Activated CD8-positive, alpha-beta memory T cell treated with anti-CD3 and anti-CD28 coated beads, Interleukin-2, amount 50 U/mL, for 48 hours (primary cell): ENCODE measurements around the gene RGPD3.
"Not testable (repeated sequence)": the region's sequence is repeated elsewhere in the genome, so short reads cannot be mapped to it uniquely, and the experiment has no call there.

Source experiments
- DNase-seq: peaks from one replicate; pipeline ENCODE4 v3.0.0-alpha.2; 2020

The RGPD3 gene

DNA sequence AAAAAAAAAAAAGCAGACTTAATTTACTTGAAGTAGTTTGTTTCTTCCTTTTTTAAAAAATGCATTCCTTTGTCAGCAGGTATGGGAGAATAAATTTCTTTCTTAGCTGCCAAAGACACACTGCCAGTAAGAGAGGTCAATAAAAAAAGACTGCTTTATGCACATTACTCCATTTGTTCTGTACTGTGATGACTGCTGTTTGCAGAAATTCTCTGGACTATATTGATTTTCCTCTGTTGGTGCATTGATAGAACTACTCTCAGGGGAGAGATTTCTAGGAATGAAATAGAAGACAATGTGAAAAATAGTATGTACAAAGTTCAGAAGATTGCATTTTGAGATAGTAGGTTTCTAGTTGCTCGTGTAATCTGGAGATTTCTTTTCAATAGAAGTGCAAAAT lies 11.3 kb upstream of the RGPD3 start:
- not testable (repeated sequence) for DNase-seq

DNA sequence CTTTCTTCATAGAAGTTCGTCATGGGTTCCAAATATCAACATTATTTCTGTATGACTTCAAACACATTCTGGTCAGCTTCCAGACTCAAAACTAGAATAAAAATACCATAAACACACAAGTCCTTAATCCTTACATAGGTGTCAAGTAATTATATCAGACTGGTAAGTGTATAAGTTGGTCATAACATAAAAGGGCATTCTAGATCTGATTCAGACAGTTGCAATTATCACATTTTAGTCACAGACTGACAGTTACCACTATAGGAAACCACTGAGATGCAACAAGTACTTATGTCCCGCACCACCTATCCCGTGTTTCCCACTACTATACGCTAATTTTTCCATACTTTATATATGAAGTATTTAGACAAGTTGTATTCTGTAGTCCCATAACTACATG lies 9.4 kb upstream of the RGPD3 start:
- DNase-seq: not testable (repeated sequence)

DNA sequence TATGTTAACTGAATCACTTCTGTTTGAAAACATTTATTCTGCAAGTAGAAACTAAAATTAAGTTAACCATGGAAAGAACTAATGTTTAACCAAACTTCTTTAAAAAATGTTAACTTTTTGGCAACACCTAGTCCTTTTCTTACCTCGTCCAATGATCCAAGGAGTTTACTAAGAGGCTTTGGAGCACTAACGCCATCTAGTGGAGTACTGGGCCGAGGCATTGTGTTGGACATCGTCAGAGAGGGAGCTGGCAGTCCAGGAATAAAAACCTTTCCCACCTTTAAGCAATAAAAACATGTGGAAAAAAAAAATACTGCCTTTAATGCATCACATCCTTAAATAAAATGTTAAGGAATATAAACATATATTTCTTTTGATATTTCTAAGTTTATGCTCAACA lies 2.4 kb upstream of the RGPD3 start:
- DNase-seq: peak; percentile 59

DNA sequence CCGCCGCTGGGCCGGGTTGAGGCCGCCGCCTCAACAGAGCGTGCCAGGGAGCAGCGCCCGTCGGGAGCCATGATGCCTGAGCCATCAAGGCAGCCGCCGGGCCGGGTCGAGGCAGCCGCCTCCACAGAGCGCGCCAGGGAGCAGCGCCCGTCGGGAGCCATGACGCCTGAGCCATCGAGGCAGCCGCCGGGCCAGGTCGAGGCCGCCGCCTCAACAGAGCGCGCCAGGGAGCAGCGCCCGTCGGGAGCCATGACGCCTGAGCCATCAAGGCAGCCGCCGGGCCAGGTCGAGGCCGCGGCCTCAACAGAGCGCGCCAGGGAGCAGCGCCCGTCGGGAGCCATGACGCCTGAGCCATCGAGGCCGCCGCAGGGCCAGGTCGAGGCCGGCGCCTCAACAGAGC lies 697 bp downstream of the RGPD3 start:
- not testable (repeated sequence) for DNase-seq

DNA sequence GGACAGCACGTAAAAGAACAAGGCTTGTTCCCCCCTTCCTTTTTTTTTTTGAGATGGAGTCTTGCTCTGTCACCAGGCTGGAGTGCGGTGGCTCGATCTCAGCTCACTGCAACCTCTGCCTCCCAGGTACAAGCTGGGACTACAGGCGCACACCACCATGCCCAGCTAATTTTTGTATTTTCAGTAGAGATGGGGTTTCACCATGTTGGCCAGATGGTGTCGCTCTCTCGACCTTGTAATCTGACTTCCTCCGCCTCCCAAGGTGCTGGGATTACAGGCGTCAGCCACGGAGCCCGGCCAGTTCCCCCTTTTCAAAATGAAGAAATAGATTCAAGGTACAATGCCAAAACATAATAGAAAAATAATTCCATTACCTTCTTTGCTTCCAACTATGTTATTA lies 6.3 kb downstream of the RGPD3 start:
- not testable (repeated sequence) for DNase-seq

DNA sequence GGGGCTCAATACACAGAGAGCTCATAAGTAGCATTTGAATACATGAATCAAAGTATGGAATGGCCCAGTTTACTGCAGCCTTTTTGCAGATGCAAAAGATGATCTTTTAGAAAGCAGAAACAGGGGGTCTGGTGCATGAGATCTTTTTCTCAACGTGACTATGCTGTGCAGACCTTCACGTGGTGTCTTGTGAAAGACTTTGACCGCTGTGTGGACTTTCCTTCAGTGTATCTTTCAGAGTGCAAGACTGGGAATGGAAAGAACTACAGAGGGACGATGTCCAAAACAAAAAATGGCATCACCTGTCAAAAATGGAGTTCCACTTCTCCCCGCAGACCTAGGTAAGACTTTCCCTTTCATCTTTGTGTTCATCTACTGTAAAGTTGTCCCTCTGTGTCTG lies 77.5 kb downstream of the RGPD3 start:
- not testable (repeated sequence) for DNase-seq

DNA sequence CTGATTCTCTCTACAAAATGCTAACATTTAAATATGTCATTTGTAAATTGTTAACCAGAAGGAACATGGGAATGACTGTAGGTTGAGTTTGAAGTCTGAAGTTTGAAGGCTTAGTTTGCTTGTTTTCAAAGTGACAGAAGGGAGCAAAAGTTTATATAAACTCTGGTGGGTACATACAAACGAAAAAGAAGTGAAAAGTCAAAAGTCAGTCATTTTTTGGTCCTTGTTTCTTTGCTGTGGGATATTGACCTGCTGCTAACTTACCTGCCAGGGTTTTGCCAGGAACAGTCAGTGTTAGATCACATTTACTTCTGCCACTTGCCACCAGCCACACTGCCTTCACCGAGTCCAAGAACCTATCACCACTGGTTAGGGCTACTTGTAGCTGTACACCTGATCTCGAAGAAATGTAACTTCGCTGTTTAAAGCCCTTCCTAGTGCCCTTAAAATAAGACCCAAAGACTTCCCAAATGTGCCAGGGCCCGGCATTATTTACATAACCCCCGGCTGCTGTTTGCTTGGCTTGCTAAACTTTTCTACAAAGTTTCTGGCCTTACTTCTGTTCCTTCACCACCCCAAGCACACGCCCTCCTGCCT lies 79.3 kb downstream of the RGPD3 start:
- not testable (repeated sequence) for DNase-seq

DNA sequence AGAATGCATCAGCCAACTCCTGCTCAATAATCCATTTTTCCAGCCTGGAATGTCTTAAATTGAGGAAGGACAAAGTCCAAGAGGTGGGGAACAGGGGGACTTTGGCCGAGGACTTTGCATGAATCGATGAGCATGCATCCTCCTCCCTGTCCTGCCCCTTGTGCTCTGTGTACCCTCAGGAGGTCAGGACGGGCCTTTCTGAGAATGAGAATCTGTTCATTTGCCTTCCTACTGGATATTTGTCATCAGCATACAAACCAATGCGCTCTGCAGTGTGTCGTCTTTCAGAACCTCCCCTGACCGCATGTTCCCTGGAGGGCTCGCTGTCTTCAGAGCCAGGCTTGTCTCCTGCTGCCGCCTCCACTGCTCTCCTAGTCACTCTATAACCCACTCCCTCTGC lies 83.7 kb downstream of the RGPD3 start:
- DNase-seq: not testable (repeated sequence)

DNA sequence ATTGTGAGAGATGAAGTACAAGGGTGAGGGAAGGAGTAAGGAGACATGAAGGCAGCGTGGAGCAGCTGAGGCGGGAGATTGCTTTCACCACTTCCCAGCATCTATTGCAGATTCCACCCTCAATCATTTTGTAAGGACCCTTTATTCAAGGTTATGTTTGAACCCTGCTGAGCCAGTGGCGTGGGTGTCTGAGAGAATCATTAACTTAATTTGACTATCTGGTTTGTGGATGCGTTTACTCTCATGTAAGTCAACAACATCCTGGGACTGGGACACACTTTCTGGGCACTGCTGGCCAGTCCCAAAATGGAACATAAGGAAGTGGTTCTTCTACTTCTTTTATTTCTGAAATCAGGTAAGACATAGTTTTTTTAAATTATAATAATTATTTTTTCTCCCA lies 86.3 kb downstream of the RGPD3 start:
- not testable (repeated sequence) for DNase-seq

DNA sequence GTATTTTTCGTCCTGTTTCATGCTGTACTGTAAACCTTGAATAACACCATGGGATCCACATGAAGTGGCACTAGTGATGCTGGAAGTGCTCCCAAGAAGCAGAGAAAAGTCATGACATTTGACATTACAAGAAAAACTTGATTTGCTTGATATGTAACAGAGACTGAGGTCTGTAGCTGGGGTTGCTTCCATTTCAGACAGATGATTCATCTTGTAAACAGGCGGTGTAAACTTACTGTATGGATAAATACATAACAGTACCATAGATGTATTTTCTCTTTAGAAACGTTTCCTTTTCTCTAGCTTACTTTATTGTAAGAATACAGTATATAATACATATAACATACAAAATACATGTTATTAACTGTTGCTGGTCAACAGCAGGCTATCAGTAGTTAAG lies 88.6 kb downstream of the RGPD3 start:
- DNase-seq: not testable (repeated sequence)

DNA sequence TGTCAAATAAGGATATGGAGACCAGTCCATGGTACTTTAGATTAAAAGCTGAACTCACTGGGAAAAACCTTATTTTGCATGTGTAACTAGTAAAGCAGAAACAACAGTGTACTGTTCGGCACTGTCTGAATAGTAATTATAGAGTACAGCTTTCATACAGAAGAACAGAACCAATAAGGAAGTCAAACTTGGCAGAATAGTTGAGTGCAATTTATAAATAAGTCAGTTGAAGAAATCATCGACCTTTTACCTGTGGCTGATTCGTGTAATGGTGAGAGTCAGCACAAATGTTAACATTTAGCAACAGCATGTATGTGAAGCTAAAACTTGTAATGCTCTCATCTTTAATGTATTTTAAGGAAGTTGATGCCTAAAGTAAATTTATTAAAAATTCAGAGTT lies 99.0 kb downstream of the RGPD3 start:
- not testable (repeated sequence) for DNase-seq

DNA sequence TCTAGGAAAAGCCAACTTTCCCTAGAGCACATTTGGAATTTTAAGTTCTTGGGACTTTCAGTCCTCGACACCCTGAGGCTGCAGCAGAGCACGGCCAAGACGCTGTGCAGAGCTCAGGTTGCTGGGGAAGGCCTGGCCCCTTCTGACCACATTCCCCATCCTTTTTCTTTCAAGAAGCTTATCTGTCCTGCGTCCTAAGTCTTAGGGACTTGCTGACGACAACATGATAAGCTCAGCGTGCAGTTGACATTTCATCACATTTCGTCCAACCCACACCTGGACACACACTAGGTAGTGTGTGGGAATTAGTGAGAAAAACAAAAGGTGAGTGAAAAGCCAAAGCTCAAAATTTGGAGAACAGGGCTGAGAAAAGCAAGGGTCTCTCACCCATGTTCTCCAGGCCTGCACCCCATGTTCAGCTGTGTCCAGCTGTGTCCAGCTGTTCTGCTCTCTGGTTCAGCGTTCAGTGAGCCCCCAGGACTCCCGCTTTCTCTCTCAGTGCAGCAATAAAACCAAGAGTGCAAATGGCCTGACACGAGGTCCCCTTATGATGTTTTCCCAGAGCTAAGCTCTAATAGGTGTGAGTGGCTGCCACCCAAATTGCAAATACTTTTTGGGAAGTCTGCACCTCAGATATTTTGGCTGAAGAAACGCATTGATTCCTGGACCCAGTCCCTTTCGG lies 101.9 kb downstream of the RGPD3 start:
- DNase-seq: no peak

DNA sequence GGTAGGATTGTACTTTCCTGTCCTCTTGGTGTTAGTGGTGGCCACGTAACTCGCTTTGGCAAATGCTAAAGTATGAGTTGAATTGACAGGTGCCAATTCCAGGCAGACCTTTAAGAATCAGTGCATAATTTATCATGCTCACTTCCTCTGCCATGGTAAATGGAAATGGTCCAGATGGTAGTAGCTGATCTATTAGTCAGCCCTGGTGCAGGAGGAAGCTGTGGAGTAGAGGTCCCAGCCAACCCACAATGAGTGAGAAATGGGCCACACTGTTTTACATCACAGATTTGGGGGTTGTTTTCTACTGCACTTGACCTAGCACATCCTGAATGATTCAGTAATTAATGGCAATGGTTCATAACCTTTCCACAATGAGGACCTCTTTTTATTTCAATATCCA lies 104.4 kb downstream of the RGPD3 start:
- no peak for DNase-seq

DNA sequence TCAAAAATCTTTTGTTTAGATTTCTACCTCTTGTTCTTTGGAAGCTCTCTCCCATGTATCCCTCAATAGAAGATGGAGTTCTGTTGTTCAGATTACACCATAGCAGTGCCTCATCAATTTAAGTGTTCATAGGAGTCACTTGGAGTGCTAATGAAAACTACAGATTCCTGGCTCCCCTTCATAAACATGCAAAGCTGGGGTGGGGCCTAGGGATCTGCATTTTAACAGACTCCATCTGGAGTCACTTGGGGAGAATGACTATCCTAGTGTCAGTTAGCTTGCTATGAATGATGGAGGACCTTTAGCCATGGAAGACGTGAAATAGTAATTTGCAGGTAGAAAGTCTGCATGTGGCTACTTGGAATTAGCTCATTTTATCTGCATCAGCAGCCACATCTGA lies 105.4 kb downstream of the RGPD3 start:
- DNase-seq: no peak

DNA sequence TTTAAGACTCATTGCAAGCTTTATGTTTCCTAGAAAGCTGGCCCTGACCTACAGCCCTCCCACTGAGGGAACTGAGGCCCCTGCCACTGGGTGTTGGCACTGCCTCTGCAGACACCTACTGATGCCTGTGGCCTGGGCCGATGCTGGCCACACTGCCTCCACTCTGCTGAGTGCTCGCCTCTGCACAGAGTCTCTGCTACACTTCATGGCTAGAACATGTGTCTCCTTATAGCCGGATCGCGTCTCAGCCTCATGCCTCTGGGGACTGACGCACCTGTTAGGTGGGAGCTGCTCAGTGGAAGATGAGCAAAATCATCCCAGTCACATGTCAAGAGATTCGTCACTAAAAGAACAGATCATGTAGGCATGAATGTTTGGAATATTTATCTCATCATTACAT lies 108.7 kb downstream of the RGPD3 start:
- no peak for DNase-seq

DNA sequence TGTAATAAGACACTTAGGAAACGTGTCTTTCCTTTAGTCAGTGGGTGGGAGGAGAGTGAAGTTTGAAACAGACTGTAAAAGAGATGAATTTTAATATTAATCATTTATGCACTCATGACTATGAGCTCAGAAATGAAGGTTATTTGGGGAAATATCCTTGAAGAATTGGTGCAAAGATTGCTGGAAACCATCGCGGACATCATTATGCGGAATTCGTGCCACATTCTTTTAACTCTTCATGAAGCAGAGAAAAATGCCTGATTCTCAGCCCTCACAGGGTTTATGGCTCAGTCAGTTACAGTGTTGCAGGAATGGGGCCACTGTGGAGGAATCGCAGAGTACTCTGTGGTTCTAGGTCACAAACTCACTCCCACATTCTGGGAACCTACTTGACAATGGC lies 109.7 kb downstream of the RGPD3 start:
- no peak for DNase-seq

DNA sequence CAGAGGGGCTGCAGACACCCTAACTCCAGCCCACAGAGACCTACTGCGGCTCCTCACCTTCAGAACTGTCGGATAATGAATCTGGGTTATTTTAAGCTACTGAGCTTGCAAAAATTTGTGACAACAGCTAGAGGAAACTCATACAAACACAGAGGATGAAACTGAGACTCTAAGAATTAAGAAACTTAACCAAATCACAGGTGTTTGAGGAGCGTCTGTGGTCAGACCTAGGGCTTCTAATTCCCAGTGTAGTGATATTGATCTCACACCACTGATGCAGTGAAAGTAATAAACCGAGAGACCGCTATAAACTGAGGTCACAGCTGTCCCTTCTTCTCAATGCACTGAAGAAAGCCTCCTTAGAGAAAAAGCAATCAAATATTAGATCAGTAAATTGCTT lies 110.1 kb downstream of the RGPD3 start:
- DNase-seq: no peak

DNA sequence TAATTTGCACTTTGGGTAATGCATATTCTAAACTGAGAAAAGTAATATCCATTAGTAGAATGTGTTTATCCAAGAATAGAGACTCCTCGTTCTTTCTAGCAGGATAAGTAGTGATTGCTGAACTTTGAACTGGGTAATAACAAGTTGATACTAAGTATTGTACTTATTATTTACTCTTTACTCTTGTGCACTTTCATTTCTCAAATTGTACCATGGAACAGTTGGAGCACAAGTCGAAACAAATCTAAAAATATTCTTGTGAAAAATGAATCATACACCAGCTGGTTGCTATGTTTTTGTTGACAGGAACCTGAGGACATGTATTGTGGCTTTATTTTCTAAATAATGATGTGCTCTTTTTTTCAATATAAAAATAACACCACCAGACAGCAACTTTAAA lies 111.9 kb downstream of the RGPD3 start:
- no peak for DNase-seq

DNA sequence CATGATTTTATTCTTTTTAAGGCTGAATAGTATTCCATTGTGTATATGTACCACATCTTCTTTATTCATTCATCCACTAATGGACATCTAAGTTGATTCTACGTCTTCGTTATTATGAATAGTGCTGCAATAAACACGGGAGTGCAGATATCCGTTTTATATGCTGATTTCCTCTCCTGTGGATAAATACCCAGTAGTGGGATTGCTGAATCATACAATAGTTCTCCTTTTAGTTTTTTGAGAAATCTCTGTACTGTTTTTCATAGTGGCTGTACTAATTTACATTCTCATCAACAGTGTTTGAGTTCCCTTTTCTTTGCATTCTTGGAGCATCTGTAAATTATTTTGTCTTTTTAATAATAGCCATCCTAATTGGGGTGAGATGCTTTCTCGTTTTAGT lies 114.5 kb downstream of the RGPD3 start:
- DNase-seq: no peak

DNA sequence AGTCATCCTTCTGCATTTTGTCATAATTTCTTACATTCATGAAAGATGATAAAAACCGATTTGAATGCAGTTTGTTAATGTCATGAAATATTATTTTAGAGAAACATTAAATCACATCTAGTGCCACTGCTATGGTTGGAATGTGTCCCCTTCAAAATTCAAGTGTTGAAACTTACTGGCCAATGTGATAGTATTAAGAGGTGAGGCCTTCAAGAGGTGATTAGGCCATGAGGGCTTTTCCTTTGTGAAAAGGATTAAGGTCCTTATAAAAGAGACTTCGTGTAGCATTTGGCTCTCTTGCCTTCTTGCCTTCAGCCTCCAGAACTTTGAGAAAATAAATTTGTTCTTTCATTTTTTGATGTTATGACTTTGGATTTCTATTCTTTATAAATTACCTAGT lies 117.2 kb downstream of the RGPD3 start:
- no peak for DNase-seq

DNA sequence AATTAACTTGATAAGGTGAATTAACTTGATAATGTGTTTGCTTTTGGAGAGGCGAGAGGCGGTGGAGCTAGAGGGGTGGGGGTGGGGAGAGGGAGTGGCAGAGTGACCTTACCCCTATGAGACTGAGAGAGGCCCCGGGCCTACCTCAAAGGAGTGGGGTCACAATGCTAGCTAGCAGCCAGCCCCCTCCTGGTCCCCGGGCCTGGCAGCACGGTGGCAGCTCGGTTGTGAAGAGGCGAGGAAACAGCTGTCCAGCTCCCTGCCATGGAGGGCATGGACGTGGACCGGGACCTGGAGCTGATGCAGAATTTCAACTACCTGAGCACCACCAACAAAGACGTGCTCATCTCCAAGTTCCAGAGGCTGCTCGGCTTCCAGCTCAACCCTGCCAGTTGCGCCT lies 123.9 kb downstream of the RGPD3 start:
- DNase-seq: no peak

DNA sequence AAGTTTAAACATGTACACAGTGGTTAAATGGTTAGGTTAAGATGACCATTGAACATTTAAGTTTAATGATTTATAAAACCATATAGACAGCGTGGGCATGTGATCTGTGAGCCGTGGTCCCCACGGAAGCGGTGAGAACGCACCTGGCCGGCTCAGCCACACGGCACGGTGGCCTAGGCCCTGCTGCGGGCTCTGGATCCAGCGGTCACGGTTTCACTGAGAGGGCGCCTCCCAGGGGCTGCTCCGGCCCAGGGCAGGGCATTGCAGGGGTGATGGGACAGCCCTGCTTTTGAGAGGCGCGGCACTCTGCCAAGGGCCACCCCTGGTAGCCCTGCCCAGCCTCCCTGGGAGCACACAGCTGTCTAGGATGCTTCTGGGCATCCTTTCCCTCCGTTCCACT lies 124.9 kb downstream of the RGPD3 start:
- DNase-seq: no peak

DNA sequence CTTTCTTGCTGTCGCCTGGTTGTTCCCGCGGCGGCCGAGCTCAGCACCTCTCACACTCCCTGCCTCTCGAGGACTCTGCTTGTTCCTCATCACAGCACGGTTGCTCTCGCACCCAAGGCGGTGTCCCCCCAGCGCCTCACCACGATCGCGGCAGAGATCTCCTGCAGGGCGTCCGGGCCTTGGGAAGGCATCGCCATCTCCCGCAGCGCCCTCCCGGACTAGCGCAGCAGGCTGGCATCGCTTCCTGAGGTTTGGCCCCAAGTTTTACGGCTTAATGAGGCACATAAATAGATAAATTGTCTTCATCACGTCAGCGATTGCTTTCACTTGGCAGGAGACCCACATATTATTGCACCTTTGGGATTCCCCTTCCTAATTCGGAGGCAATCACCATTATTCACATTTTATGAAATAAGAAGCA lies 125.4 kb downstream of the RGPD3 start:
- DNase-seq: no peak

DNA sequence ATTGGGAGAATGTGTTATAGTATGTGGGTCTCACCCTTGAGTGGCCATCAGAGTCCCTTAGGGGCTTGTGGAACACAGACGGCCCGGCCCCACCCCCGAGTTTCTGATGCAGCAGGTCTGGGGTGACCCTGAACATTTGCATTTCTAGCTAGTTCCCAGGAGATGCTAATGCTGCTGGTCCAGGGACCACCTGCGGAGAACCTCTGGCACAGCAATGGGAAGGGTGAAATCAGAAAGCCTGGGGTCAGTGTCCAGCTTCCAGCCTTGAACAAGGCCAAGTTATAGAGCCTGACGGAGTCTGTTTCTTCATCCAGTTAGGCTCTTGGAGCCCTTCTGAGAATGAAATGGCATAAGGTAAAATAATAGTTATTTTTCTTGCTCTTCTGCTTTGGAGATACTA lies 126.5 kb downstream of the RGPD3 start:
- DNase-seq: no peak
